ENCODE measurements around the gene TBPL1.

Gene TBPL1

DNA sequence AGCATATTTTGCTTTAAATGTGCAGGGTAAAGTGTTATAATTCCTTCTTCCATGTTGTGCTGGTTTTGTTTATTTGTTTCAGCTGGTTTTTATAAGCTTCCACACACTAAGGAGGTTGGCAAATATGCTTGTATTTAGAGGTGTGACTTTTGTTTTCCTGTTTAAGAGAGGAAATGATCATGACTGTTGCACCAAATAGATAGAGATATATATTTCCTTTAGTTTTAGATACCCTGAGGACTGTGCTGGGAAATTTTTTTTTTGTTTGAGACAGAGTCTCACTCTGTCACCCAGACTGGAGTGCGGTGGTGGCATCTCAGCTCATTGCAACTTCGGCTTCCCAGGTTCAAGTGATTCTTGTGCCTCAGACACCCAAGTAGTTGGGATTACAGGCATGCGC lies 5.8 kb downstream of the TBPL1 start:
- TF ChIP-seq, protein P1, sequence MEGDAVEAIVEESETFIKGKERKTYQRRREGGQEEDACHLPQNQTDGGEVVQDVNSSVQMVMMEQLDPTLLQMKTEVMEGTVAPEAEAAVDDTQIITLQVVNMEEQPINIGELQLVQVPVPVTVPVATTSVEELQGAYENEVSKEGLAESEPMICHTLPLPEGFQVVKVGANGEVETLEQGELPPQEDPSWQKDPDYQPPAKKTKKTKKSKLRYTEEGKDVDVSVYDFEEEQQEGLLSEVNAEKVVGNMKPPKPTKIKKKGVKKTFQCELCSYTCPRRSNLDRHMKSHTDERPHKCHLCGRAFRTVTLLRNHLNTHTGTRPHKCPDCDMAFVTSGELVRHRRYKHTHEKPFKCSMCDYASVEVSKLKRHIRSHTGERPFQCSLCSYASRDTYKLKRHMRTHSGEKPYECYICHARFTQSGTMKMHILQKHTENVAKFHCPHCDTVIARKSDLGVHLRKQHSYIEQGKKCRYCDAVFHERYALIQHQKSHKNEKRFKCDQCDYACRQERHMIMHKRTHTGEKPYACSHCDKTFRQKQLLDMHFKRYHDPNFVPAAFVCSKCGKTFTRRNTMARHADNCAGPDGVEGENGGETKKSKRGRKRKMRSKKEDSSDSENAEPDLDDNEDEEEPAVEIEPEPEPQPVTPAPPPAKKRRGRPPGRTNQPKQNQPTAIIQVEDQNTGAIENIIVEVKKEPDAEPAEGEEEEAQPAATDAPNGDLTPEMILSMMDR (conservative IDR thresholded peaks at IDR 0.05; ENCODE audit: low read depth, low read length), result no peak
- H3K4me3 ChIP-seq (ENCODE audit: low read length), result no peak overlapping the region
- no peak for DNase-seq (ENCODE audit: low read depth)

DNA sequence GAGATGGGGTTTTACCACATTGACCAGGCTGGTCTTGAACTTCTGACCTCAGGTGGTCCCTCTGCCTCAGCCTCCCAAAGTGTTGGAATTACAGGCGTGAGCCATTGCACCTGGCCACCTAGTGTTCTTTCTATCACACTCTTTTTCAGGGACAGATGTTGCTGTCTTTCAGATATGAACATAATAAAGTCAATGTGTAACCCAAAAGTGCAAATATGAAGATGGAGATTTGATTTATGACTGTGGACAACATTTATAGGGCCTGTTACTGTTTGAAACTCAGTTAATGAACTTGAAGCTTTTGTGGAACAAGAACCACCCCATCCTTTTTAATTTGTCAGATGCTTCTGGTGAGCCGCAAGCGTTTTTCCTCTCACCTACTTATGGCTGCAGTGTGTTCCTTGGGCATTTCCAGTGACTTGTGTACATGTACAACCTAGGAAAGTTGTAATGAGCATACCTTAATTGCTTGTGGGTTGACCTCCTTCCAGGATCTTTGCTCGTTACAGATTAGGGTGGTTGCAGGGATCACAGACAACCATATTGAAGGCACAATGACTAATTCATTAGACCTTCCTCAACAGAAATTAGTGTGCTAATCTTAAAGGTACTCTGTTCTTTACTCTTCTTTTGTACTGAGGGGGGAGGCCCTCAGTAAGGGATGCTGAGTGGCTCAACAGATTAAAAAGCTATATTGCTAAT lies 6.8 kb downstream of the TBPL1 start:
- TF ChIP-seq, protein P1 (conservative IDR thresholded peaks at IDR 0.05; ENCODE audit: low read depth, low read length), result no peak
- DNase-seq (ENCODE audit: low read depth), result peak; percentile 52
- no peak overlapping the region for H3K4me3 ChIP-seq (ENCODE audit: low read length)

DNA sequence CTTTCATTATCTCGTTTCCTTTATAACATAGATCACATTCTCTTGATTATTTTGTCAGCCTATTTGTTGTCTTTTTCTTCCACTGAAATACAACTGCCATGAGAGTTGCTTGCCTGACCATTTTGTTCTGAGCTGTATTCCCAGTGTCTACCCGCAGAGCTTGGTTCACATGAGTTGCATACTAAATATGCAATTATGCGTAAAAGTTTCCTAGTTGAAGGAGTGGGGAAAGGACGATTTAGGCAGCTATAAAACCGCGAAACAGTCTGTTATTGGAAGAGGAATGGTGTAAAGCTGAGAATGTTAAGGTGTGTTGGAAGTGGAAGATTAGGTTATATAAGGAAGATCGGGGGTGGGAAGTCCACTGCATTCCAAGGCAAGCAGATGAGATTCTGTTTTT lies 8.8 kb downstream of the TBPL1 start:
- TF ChIP-seq, protein P1 (conservative IDR thresholded peaks at IDR 0.05; ENCODE audit: low read depth, low read length), result no peak
- no peak for DNase-seq (ENCODE audit: low read depth)

DNA sequence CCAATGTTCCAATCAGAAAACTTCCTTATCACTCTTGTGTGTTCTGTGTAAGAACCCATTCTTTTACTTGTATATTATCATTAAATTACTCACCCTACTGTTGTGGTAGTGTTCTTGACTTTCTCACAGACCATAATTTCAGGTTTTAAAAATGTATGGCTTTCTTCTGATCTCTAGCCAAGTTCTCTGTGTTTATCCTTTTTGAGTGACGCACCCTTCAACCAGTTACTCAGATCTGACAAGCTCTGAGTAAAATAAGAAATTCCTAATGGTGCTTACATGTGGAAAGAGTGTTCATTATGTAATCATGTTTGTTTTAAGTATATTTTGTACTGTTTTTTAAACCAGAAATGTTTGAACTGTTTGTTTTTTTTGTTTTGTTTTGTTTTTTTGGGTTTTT lies 11.0 kb downstream of the TBPL1 start:
- TF ChIP-seq, protein P1 (conservative IDR thresholded peaks at IDR 0.05; ENCODE audit: low read depth, low read length), result no peak
- no peak overlapping the region for H3K4me3 ChIP-seq (ENCODE audit: low read length)
- peak; percentile 74 for DNase-seq (ENCODE audit: low read depth)

More for the DNA sequence above, 8.8 kb downstream of the TBPL1 start:
- H3K4me3 ChIP-seq (ENCODE audit: low read length), result no peak overlapping the region

DNA sequence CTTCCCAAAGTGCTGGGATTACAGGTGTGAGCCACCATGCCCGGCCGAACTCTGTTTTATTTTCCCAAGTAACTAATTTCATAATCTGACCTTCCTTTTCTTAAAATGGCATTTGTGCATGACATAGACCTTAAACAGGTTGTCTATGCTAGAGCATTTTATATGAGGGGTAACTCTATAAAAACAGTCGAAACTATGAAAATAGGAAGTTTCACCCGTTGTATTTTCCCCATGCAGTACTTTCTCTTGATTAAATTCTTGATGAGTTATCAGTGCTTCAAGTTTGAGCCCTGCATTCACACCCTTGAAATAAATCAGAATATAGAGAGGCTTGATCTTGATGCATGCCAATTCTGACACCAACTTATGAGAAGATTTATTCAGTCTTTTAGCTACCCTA lies 11.7 kb downstream of the TBPL1 start:
- no peak for DNase-seq (ENCODE audit: low read depth)
- TF ChIP-seq, protein P1 (conservative IDR thresholded peaks at IDR 0.05; ENCODE audit: low read depth, low read length), result no peak

DNA sequence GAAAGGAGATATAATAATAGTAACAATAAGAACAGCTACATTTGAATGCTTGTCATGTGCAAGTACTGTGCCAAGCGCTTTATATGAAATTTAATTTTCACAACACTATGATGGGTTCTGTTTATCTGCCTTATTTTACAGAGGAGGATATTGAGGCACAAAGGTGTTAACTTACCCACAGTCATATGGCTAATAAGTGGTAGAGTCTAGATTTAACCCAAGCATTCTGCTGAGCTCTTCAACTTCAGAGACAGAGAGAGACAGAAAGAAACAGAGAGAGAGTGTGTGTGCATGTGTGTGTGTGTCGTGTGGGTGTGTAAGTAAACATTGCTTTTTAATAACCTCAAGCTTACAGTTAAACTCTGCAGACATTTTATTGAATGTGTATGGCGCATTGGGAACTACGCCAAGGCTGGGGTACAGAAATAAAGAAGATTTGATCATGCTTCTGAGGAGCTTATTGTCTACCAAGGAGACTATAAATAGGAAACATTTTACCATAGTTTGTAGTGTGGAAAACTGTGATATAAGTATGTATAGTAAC lies 12.9 kb downstream of the TBPL1 start:
- H3K4me3 ChIP-seq (ENCODE audit: low read length), result no peak overlapping the region
- TF ChIP-seq, protein P1 (conservative IDR thresholded peaks at IDR 0.05; ENCODE audit: low read depth, low read length), result no peak
- no peak for DNase-seq (ENCODE audit: low read depth)

More for the DNA sequence above, 11.7 kb downstream of the TBPL1 start:
- H3K4me3 ChIP-seq (ENCODE audit: low read length), result no peak overlapping the region

Data from retinal pigment epithelial cell (primary cell).